Measurements from ENCODE around the gene LRRC3.

DNA sequence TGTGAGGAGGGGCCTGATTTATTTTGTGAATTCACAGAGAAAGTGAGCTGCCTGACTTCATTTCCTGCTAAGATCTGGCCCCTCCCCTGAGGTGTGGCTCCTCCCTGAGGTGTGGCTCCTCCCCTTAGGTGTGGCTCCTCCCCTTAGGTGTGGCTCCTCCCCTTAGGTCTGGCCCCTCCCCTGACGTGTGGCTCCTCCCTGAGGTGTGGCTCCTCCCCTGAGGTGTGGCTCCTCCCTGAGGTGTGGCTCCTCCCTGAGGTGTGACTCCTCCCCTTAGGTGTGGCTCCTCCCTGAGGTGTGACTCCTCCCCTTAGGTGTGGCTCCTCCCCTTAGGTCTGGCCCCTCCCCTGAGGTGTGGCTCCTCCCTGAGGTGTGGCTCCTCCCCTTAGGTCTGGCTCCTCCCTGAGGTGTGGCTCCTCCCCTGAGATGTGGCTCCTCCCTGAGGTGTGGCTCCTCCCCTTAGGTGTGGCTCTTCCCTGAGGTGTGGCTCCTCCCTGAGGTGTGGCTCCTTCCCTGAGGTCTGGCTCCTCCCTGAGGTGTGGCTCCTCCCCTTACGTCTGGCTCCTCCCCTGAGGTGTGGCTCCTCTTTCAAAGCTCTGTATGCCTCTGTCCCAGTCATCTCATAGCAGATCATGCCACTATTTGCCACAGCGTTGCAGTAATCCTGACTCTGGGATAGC lies 26.9 kb upstream of the LRRC3 start:
- TF ChIP-seq, protein P1, sequence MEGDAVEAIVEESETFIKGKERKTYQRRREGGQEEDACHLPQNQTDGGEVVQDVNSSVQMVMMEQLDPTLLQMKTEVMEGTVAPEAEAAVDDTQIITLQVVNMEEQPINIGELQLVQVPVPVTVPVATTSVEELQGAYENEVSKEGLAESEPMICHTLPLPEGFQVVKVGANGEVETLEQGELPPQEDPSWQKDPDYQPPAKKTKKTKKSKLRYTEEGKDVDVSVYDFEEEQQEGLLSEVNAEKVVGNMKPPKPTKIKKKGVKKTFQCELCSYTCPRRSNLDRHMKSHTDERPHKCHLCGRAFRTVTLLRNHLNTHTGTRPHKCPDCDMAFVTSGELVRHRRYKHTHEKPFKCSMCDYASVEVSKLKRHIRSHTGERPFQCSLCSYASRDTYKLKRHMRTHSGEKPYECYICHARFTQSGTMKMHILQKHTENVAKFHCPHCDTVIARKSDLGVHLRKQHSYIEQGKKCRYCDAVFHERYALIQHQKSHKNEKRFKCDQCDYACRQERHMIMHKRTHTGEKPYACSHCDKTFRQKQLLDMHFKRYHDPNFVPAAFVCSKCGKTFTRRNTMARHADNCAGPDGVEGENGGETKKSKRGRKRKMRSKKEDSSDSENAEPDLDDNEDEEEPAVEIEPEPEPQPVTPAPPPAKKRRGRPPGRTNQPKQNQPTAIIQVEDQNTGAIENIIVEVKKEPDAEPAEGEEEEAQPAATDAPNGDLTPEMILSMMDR (IDR thresholded peaks at IDR 0.05; ENCODE audit: low read depth, low read length), result no peak
- no peak for TF ChIP-seq EZH2phosphoT487 (IDR thresholded peaks at IDR 0.05; ENCODE audit: low read depth)
